Left ventricle myocardium inferior (tissue), 1 donor: ENCODE data around the gene ZNF584. TPM values are rescaled to one million over a fixed set of nuclear protein-coding genes. Genes with fewer than 3 reads are reported as not detected.
A peak's percentile ranks its signal among the peaks of the same experiment; 100 is the strongest.

Experiments
- DNase-seq: peaks from one replicate; pipeline ENCODE4 v3.0.0-alpha.2; 2020
- H3K27ac ChIP-seq: fragments of 200-600 bp; replicated peaks from 2 replicates; pipeline ENCODE4 v1.8.0; 2021
- H3K27me3 ChIP-seq: fragments of 200-600 bp; 2 replicates; pipeline ENCODE4 v1.8.0; 2021; ENCODE audit warnings: low read depth
- H3K36me3 ChIP-seq: fragments of 200-600 bp; 2 replicates; pipeline ENCODE4 v1.8.0; 2021
- H3K4me1 ChIP-seq: fragments of 200-600 bp; 2 replicates; pipeline ENCODE4 v1.8.0; 2021
- H3K4me3 ChIP-seq: fragments of 200-600 bp; 2 replicates; pipeline ENCODE4 v1.8.0; 2021; ENCODE audit warnings: mild to moderate bottlenecking, moderate library complexity
- H3K9me3 ChIP-seq: fragments of 200-600 bp; replicated peaks from 2 replicates; pipeline ENCODE4 v1.8.0; 2021
- CTCF ChIP-seq: fragments of 200-600 bp; IDR thresholded peaks from 2 replicates; pipeline ENCODE4 v1.8.0; 2021; ENCODE audit warnings: antibody characterized with exemption, mild to moderate bottlenecking, borderline replicate concordance
- intact Hi-C: fragments of 100-400 bp; cut with micrococcal nuclease; formaldehyde crosslinking; loops from one replicate; pipeline ENCODE4 v1.11.0; 2022
- total RNA-seq: library from RNA; stranded (reverse); fragmentation: NEBNext Ultra II Directional; extraction: Animal tissue kit (Norgen Biotek cat#: 25700); gene quantifications from one replicate; pipeline ENCODE4 v1.2.1, GENCODE V29; 2021
- donor health status: DM: no; HTN: yes; CAD: no; lungs with severe emphysema.

Gene ZNF584
- total RNA-seq, 1 donor from 2014 or later, result 16.8 TPM

DNA sequence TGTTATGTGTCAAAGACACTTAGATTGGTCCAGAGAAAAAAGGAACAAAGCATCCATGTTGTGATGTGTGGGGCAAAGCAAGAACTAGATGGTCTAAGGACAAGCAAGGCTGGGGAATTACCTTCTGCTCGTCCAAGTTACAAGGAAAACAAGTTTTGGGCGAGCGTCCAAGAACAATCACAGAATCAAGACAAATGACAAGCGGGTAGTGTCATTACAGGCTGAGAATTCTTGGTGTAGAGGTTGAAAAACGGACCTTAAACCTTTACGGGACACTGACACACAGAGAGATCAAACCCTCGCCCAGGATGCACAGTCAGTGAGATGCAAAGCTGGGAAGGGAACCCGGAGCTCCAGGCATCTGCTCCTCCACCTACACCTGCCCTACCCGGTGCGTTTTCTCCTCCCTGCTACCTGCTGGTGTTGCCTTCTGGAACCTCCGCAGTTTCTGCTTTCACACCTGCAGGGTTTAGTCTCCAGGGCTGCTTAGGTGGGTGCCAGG, 42.5 kb downstream of the ZNF584 start:
- peaks cover 15% of the 10 kb centered on the region for H3K36me3 ChIP-seq
- peaks cover 6% of the 10 kb centered on the region for H3K27me3 ChIP-seq
- no peak for DNase-seq
- H3K4me3 ChIP-seq, result peak overlapping the region; percentile 85
- no peak overlapping the region for H3K27ac ChIP-seq
- H3K4me1 ChIP-seq, result peaks cover 14% of the 10 kb centered on the region
- no peaks in the 10 kb centered on the region for H3K9me3 ChIP-seq
- intact Hi-C loops, result no loop called here
- no peak for TF ChIP-seq CTCF

DNA sequence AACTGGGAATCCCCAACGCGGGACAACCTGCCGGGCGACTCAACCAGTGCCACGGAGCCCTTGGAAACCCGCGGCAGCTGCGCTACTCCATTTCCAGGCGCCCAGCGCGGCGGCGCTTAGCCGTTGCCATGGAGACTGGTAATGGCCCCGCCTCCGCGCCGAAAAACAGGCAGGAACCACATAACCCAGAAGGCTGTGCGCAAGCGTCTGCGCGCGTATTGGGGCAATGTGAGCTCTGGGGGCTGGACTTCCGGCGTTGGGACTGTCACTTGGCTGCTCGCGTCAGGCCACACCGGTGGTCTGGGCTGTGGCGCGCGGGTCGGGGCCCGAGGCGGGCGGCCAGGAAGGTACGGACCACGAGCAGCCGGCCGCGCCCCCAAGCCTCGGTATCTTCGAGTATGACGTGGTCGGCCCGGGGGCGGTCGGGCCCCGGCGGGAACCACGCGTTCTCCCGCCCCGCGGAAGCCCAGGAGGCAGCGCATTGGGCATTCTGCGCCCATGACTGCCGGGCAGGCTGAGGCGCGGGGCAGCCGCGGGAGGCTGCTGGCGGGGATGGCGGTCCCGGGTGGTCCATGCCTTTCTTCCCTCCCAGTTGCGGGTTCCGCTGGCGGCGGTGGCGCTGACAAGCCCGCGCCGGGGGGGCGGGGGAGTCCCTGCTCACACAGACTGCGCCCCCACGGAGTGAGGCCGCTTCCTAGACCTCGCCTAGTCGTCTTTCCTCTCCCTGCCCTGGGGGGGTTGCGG, 43.1 kb downstream of the ZNF584 start, which contains the start of gene ZNF324B:
ZNF324B (plus strand) TSS at position 265 of the 744 bp plus-strand sequence. CDS start 2,080 bp downstream, outside the sequence.
- Histone ChIP-seq H3K4me3 (peak within 1 kb of the TSS; percentile 85), H3K27ac (peak within 1 kb of the TSS; percentile 74), H3K27me3 (peaks cover 6% of the 10 kb centered on the region), H3K4me1 (peaks cover 14% of the 10 kb centered on the region), H3K9me3 (no peaks in the 10 kb centered on the region), H3K36me3 (peaks cover 22% of the 10 kb centered on the region)
- TF ChIP-seq CTCF, result no peak
- peak; percentile 97 for DNase-seq
- intact Hi-C loops, result no loop called here

GRCh38 chr19:58453743-58454142, 45.3 kb downstream of the ZNF584 start:
- Histone ChIP-seq H3K9me3 (no peaks in the 10 kb centered on the region), H3K4me3 (no peak overlapping the region), H3K27me3 (peaks cover 6% of the 10 kb centered on the region), H3K36me3 (peaks cover 29% of the 10 kb centered on the region), H3K27ac (no peak overlapping the region), H3K4me1 (peaks cover 14% of the 10 kb centered on the region)
- DNase-seq, result no peak
- no peak for TF ChIP-seq CTCF
- intact Hi-C loops, result no loop called here

DNA sequence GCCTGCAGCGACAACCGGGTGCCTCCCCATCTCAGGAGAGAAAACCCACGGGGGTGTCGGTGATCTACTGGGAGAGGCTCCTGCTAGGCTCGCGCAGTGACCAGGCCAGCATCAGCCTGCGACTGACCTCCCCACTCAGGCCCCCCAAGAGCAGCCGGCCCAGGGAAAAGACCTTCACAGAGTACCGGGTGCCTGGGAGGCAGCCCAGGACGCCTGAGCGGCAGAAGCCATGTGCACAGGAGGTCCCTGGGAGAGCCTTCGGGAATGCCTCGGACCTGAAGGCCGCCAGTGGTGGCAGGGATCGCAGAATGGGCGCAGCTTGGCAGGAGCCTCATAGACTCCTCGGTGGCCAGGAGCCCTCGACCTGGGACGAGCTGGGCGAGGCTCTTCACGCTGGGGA, 46.9 kb downstream of the ZNF584 start:
- no peak overlapping the region for H3K27ac ChIP-seq
- H3K27me3 ChIP-seq, result no peaks in the 10 kb centered on the region
- no peaks in the 10 kb centered on the region for H3K9me3 ChIP-seq
- H3K4me3 ChIP-seq, result no peak overlapping the region
- intact Hi-C loops, result no loop called here
- H3K36me3 ChIP-seq, result peaks cover 29% of the 10 kb centered on the region
- TF ChIP-seq CTCF, result no peak
- peaks cover 14% of the 10 kb centered on the region for H3K4me1 ChIP-seq
- no peak for DNase-seq

GRCh38 chr19:58456111-58456510, 47.7 kb downstream of the ZNF584 start:
- no peak for TF ChIP-seq CTCF
- Histone ChIP-seq H3K27ac (no peak overlapping the region), H3K4me3 (no peak overlapping the region), H3K4me1 (peaks cover 10% of the 10 kb centered on the region), H3K36me3 (peaks cover 29% of the 10 kb centered on the region), H3K9me3 (no peaks in the 10 kb centered on the region), H3K27me3 (no peaks in the 10 kb centered on the region)
- no peak for DNase-seq
- intact Hi-C loops, result no loop called here
